ENCODE results near the gene GNGT2.

GRCh38 chr17:49225554-49226236 lies 15.3 kb upstream of the GNGT2 start:
- TF ChIP-seq EZH2 (IDR thresholded peaks at IDR 0.05; ENCODE audit: borderline replicate concordance, low read length), result no peak
- no peak for TF ChIP-seq CTCF (conservative IDR thresholded peaks at IDR 0.05 in 1 of 2, IDR thresholded peaks at IDR 0.05 in 1 of 2; ENCODE audit: extremely low read depth in 1 of 2, insufficient read depth in 1 of 2, low read depth in 1 of 2, low read length in 2 of 2)

Data from mammary epithelial cell (primary cell).